Kidney (tissue), 14 donors: ENCODE results near the gene HIVEP3. TPM values are rescaled to one million over a fixed set of nuclear protein-coding genes. Genes with fewer than 3 reads are reported as not detected.

ENCODE experiments used
- DNase-seq, 5 donors: peaks; one replicate each; pipeline ENCODE4 v3.0.0-alpha.2; 2013 to 2020
- FAIRE-seq: peaks from 2 replicates; lab custom pipeline; 2012; peaks lifted over from hg19 to GRCh38; lab: Jason Lieb, UNC
- H3K27ac ChIP-seq, 2 donors: one replicate each; pipeline ENCODE4 v1.7.0; 2013; ENCODE audit warnings: low read depth in 2 of 2, low read length in 2 of 2, inconsistent platforms in 1 of 2
- H3K27me3 ChIP-seq: one replicate; pipeline ENCODE4 v1.7.1; 2013; ENCODE audit warnings: low read length, inconsistent platforms; ENCODE audit not compliant: control insufficient read depth, insufficient read depth
- H3K36me3 ChIP-seq, 3 donors: one replicate each; pipeline versions ENCODE4 v1.7.0 to v1.7.1; 2013; ENCODE audit warnings: low read length in 3 of 3, control low read depth in 1 of 3, inconsistent platforms in 1 of 3; ENCODE audit not compliant: insufficient read depth in 3 of 3, control insufficient read depth in 2 of 3
- H3K4me1 ChIP-seq, 3 donors: one replicate each; pipeline versions ENCODE4 v1.7.0 to v1.7.1; 2013; ENCODE audit warnings: low read length in 3 of 3, inconsistent platforms in 1 of 3, low read depth in 1 of 3; ENCODE audit not compliant: control insufficient read depth in 2 of 3, insufficient read depth in 2 of 3
- H3K4me3 ChIP-seq, 3 donors: one replicate each; pipeline versions ENCODE4 v1.7.0 to v1.8.1; 2013; ENCODE audit warnings: low read length in 3 of 3, control low read depth in 1 of 3, inconsistent platforms in 1 of 3
- H3K9ac ChIP-seq, 3 donors: one replicate each; pipeline versions ENCODE4 v1.7.0 to v1.7.1; 2013; ENCODE audit warnings: low read length in 3 of 3, control low read depth in 1 of 3, inconsistent platforms in 1 of 3
- H3K9me3 ChIP-seq, 3 donors: one replicate each; pipeline versions ENCODE4 v1.7.0 to v1.7.1; 2013; ENCODE audit warnings: low read length in 3 of 3, control low read depth in 1 of 3, inconsistent platforms in 1 of 3; ENCODE audit not compliant: control insufficient read depth in 2 of 3, insufficient read depth in 1 of 3
- intact Hi-C: fragments of 100-400 bp; cut with DNase I; formaldehyde crosslinking; loops from one replicate; pipeline ENCODE4 v1.11.1; 2022
- polyA plus RNA-seq: library from polyadenylated mRNA; stranded (reverse); fragments of 350-450 nt; fragmentation: Illumina TruSeq; extraction: RNeasy Lipid Tissue Mini Kit (QIAGEN cat#74804); gene quantifications from one replicate; pipeline ENCODE4 v1.2.3, GENCODE V29; 2014; ENCODE audit warnings: low read depth, low replicate concordance; ENCODE audit not compliant: insufficient read depth
- total RNA-seq: library from RNA; stranded (reverse); fragmentation: NEBNext Ultra II Directional; extraction: Animal tissue kit (Norgen Biotek cat#: 25700); gene quantifications from one replicate; pipeline ENCODE4 v1.2.1, GENCODE V29; 2021
- TF ChIP-seq, protein P1 (sequence below): IDR thresholded peaks from 3 replicates; pipeline ENCODE4 v1.5.1; 2012; ENCODE audit warnings: mild to moderate bottlenecking, moderate library complexity, borderline replicate concordance; ENCODE audit not compliant: insufficient read depth; ENCODE audit errors: extremely low read depth
- donor health status: control.
- donor health status: control.
- donor health status: control.
- donor health status: control.
- donor health status: control.
- donor health status: DM: yes; HTN: yes; CAD: no.
- donor health status: Normal renal cell carcinoma (clear cell type).

Gene HIVEP3
- total and polyA plus RNA-seq, 2 donors from 2014 or later, result 3.5 to 11.0 TPM

DNA sequence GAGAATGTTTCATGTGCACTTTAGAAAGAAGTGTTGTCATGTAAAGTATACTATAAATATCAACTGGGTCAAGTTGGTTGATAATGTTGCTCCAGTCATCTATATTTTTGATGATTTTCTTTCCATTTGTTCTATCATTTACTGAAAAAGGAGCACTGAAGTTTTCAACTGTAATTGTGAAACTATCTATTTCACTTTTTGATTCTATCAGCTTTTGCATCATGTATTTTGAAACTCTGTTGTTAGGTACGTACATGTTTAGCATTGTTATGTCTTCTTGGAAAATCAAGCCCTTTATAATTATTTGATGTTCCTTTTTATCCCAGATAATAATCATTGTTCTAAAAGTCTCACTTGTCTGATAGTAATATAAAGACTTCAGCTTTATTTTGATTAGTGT is 14.4 kb upstream of the HIVEP3 start:
- no peaks in the 10 kb centered on the region for H3K27me3 ChIP-seq
- H3K9ac ChIP-seq, result no peak overlapping the region
- TF ChIP-seq, protein P1, sequence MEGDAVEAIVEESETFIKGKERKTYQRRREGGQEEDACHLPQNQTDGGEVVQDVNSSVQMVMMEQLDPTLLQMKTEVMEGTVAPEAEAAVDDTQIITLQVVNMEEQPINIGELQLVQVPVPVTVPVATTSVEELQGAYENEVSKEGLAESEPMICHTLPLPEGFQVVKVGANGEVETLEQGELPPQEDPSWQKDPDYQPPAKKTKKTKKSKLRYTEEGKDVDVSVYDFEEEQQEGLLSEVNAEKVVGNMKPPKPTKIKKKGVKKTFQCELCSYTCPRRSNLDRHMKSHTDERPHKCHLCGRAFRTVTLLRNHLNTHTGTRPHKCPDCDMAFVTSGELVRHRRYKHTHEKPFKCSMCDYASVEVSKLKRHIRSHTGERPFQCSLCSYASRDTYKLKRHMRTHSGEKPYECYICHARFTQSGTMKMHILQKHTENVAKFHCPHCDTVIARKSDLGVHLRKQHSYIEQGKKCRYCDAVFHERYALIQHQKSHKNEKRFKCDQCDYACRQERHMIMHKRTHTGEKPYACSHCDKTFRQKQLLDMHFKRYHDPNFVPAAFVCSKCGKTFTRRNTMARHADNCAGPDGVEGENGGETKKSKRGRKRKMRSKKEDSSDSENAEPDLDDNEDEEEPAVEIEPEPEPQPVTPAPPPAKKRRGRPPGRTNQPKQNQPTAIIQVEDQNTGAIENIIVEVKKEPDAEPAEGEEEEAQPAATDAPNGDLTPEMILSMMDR, result no peak
- H3K4me3 ChIP-seq, result no peak overlapping the region
- no peaks in the 10 kb centered on the region for H3K36me3 ChIP-seq
- intact Hi-C loops, result no loop called here
- no peak overlapping the region for H3K27ac ChIP-seq
- FAIRE-seq, result no peak
- peaks cover 0 to 6% (median 0%) of the 10 kb centered on the region in 3 donors for H3K9me3 ChIP-seq
- H3K4me1 ChIP-seq, result no peaks in the 10 kb centered on the region
- DNase-seq, result no peak

DNA sequence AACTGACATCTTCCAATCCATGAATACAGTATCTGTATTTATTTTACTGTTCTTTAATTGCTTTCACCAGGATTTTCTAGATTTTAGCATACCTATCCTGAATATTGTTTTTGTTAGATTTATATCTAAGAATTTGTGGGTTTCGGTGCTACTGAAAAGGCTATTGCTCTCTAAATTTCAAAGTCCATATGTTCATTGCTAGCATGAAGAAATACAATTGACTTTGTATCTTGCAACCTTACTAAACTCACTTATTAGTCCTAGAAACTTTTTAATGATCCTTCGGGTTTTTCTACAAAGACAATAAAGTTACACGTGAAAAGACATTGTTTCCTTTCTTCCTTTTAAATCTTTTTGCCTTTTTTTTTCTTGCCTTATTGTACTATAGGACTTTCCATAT is 12.9 kb upstream of the HIVEP3 start:
- no peak overlapping the region for H3K9ac ChIP-seq
- no peak overlapping the region for H3K27ac ChIP-seq
- TF ChIP-seq, protein P1, result no peak
- DNase-seq (no peak), FAIRE-seq (no peak)
- no peaks in the 10 kb centered on the region for H3K27me3 ChIP-seq
- H3K9me3 ChIP-seq, result peaks cover 0 to 6% (median 0%) of the 10 kb centered on the region in 3 donors
- intact Hi-C loops, result no loop called here
- no peaks in the 10 kb centered on the region for H3K4me1 ChIP-seq
- H3K36me3 ChIP-seq, result no peaks in the 10 kb centered on the region
- no peak overlapping the region for H3K4me3 ChIP-seq

DNA sequence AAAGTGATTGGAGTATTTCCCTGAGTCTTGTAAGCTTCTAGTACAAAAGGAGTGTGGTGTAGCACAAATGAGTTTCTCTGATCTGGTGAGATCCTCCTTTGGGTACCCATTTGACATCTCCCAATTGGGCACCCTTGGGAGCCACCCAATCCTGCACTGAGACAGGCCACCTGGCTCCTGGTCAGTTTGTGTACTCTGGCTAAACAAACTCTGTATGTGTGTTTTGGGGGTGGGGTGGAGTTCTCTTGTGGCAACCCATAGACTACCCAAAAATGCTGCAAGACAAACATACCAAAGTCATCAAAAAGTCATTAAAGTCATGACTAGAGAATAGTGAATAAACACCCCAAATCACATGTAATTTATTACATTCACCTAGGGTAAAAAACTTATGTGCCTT is 8.4 kb upstream of the HIVEP3 start:
- Histone ChIP-seq H3K27ac (no peak overlapping the region), H3K9ac (no peak overlapping the region), H3K4me1 (no peaks in the 10 kb centered on the region), H3K9me3 (no peaks in the 10 kb centered on the region), H3K36me3 (no peaks in the 10 kb centered on the region), H3K27me3 (no peaks in the 10 kb centered on the region), H3K4me3 (no peak overlapping the region)
- FAIRE-seq (no peak), DNase-seq (no peak)
- TF ChIP-seq, protein P1, result no peak
- intact Hi-C loops, result no loop called here

DNA sequence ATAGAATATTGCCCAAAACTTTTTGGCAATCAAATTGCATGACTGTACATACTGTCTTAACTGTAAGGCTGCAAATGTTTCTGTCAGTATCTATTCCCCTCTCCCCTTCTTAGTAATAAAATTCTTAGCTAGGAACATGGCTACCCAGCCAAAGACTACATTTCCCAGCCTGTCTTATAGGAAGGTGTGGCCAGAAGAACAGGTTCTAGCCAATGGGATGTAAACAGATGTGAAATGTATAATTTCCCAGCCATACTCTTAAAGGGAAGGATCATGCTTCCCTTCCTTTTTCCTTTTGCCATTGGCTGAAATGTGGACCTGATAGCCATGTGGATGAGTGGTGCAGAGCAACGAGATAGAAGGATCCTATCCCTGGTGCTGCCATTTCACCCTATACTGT is 7.0 kb upstream of the HIVEP3 start:
- no peak for FAIRE-seq
- Histone ChIP-seq H3K4me3 (no peak overlapping the region), H3K27ac (no peak overlapping the region), H3K4me1 (no peaks in the 10 kb centered on the region), H3K9ac (no peak overlapping the region), H3K27me3 (no peaks in the 10 kb centered on the region), H3K9me3 (no peaks in the 10 kb centered on the region), H3K36me3 (no peaks in the 10 kb centered on the region)
- TF ChIP-seq, protein P1, result no peak
- DNase-seq, result no peak
- intact Hi-C loops, result no loop called here
